SK-N-MC (cell line): ENCODE data around the gene MMP14.
A peak's percentile ranks its signal among the peaks of the same experiment; 100 is the strongest.

Source experiments
- DNase-seq: peaks from one replicate; pipeline ENCODE4 v3.0.0-alpha.2; 2011; ENCODE audit warnings: low read depth, low spot score
- H3K27ac ChIP-seq: fragments of 200-600 bp; sonication (generic); 2 replicates; pipeline ENCODE4 v1.5.1; 2016; ENCODE audit warnings: mixed run types
- H3K36me3 ChIP-seq: fragments of 200-600 bp; sonication (generic); 2 replicates; pipeline ENCODE4 v1.6.1; 2017; ENCODE audit warnings: antibody characterized with exemption, low read length, mixed read lengths; ENCODE audit not compliant: insufficient read depth
- H3K4me3 ChIP-seq: fragments of 200-600 bp; sonication (generic); 2 replicates; pipeline ENCODE4 v1.5.1; 2016
- H3K9ac ChIP-seq: fragments of 200-600 bp; sonication (generic); 2 replicates; pipeline ENCODE4 v1.8.0; 2017; ENCODE audit warnings: mixed run types, mixed read lengths; ENCODE audit not compliant: insufficient read length
- H3K9me3 ChIP-seq: fragments of 200-600 bp; sonication (generic); 2 replicates; pipeline ENCODE4 v1.6.1; 2017; ENCODE audit warnings: low read depth, mild to moderate bottlenecking, antibody characterized with exemption, low read length, moderate library complexity, mixed read lengths
- EZH2 ChIP-seq: fragments of 200-600 bp; sonication (generic); IDR thresholded peaks from one replicate; pipeline ENCODE4 v1.6.1; 2017; ENCODE audit warnings: antibody characterized with exemption
- FOXP2 ChIP-seq: optimal IDR thresholded peaks from 2 replicates; pipeline ENCODE3; 2011; ENCODE audit warnings: mild to moderate bottlenecking, moderate library complexity; ENCODE audit not compliant: insufficient read depth; ENCODE audit errors: extremely low read length, control extremely low read depth
- POLR2AphosphoS5 ChIP-seq: IDR thresholded peaks from 2 replicates; pipeline ENCODE4 v1.6.1; 2012; ENCODE audit warnings: mild to moderate bottlenecking, low read depth, low read length, borderline replicate concordance

The MMP14 gene

GRCh38 chr14:22883173-22883976 lies 47.0 kb downstream of the MMP14 start, which contains the start of gene REM2:
TSS of gene REM2 (plus strand) at chr14:22883222. CDS start at chr14:22883288, 66 bp downstream.
- TF ChIP-seq POLR2AphosphoS5, result no peak
- no peak for TF ChIP-seq FOXP2
- no peak for TF ChIP-seq EZH2
- Histone ChIP-seq H3K4me3 (no peak within 1 kb of the TSS), H3K9ac (peak within 1 kb of the TSS; percentile 33), H3K9me3 (no peaks in the 10 kb centered on the region), H3K36me3 (no peaks in the 10 kb centered on the region), H3K27ac (no peak within 1 kb of the TSS)
- no peak for DNase-seq

DNA sequence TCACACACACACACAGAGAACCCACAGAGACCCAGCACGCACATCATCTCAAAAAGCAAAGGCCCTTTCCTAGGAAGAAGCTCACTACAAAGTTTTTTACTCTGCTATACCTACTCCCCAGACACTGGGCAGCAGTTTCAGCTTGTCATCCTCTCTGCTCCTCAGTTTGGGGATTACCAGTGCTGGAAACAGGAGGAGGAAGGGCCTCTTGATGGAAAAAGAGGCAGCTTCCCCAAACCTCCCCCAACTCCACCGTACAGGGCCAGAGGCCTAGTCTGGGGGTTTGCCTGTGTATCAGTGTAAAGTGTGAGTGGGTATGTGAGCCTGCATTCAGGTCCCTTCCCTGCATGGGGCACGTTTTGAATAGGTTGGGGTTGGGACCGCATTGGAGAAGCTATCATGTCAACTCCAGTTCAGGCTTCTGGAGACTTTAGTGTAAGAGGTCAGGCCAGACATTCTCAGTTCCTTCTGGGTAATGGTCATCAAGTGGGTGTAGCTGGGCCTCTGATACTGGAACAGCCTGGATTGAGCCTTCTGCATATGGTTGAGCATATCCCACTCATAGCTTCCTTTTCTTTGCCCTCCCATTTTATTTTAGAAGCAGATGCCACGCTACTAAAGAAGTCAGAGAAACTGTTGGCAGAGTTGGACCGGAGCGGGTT lies 47.8 kb downstream of the MMP14 start:
- Histone ChIP-seq H3K9me3 (no peaks in the 10 kb centered on the region), H3K27ac (no peak overlapping the region), H3K4me3 (no peak overlapping the region), H3K9ac (no peak overlapping the region), H3K36me3 (no peaks in the 10 kb centered on the region)
- TF ChIP-seq EZH2 (no peak), POLR2AphosphoS5 (no peak), FOXP2 (no peak)
- no peak for DNase-seq

GRCh38 chr14:22884738-22885523 lies 48.5 kb downstream of the MMP14 start:
- no peak overlapping the region for H3K9ac ChIP-seq
- DNase-seq, result no peak
- no peak for TF ChIP-seq FOXP2
- TF ChIP-seq EZH2, result no peak
- TF ChIP-seq POLR2AphosphoS5, result no peak

GRCh38 chr14:22885975-22886374 lies 49.6 kb downstream of the MMP14 start:
- Histone ChIP-seq H3K27ac (no peak overlapping the region), H3K9ac (no peak overlapping the region), H3K4me3 (no peak overlapping the region), H3K9me3 (no peaks in the 10 kb centered on the region), H3K36me3 (no peaks in the 10 kb centered on the region)
- no peak for DNase-seq
- TF ChIP-seq EZH2, result no peak
- no peak for TF ChIP-seq POLR2AphosphoS5
- no peak for TF ChIP-seq FOXP2

More at GRCh38 chr14:22884738-22885523, 48.5 kb downstream of the MMP14 start:
- H3K36me3 ChIP-seq, result no peaks in the 10 kb centered on the region
- no peak overlapping the region for H3K4me3 ChIP-seq
- no peaks in the 10 kb centered on the region for H3K9me3 ChIP-seq
- H3K27ac ChIP-seq, result no peak overlapping the region

- no peak for DNase-seq
- Histone ChIP-seq H3K36me3 (no peaks in the 10 kb centered on the region), H3K27ac (no peak overlapping the region), H3K4me3 (no peak overlapping the region), H3K9me3 (no peaks in the 10 kb centered on the region), H3K9ac (no peak overlapping the region)
- TF ChIP-seq EZH2 (no peak), FOXP2 (no peak), POLR2AphosphoS5 (no peak)
These were observed 50.3 kb downstream of the MMP14 start for GRCh38 chr14:22886500-22887259.

GRCh38 chr14:22887260-22887989 lies 51.0 kb downstream of the MMP14 start:
- Histone ChIP-seq H3K9me3 (no peaks in the 10 kb centered on the region), H3K27ac (no peak overlapping the region), H3K4me3 (no peak overlapping the region), H3K36me3 (no peaks in the 10 kb centered on the region), H3K9ac (no peak overlapping the region)
- TF ChIP-seq POLR2AphosphoS5 (no peak), EZH2 (no peak), FOXP2 (no peak)
- DNase-seq, result no peak

DNA sequence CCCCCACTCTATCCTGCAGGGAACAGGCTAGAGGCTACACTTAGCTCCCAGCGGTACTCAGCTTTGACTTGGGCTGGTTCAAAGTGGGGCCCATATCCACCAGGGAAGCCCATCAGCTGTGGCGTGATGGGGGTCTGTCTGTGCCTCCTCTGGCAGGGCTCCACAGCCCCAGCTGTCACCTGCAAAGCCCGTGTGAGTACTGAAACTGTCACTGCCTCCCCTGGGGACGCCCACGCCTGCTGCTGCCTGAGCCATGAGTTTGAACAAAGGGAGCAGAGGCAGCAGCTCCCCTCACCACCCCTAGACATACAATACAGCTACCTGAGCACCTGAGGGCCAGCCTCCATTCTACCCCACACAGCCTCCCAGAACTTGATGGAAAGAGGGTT lies 51.6 kb downstream of the MMP14 start:
- H3K4me3 ChIP-seq, result no peak overlapping the region
- no peak overlapping the region for H3K27ac ChIP-seq
- no peaks in the 10 kb centered on the region for H3K36me3 ChIP-seq
- no peak for DNase-seq
- no peaks in the 10 kb centered on the region for H3K9me3 ChIP-seq
- TF ChIP-seq EZH2 (no peak), FOXP2 (no peak), POLR2AphosphoS5 (no peak)
- no peak overlapping the region for H3K9ac ChIP-seq

DNA sequence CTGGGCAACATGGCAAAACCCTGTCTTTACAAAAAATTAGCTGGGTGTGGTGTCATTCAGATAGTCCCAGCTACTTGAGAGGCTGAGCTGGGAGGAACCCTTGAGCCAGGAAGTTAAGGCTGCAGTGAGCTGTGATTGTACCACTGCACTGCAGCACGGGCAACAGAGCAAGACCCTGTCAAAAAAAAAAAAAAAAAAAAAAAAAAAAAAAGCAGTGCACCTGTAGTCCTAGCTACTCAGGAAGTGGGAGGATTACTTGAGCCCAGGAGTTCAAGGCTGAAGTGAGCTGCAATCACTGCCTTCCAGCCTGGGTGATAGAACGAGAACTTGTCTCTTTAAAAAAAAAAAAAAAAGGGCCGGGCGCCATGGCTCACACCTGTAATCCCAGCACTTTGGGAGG lies 52.3 kb downstream of the MMP14 start:
- Histone ChIP-seq H3K9me3 (no peaks in the 10 kb centered on the region), H3K4me3 (no peak overlapping the region), H3K9ac (no peak overlapping the region), H3K27ac (no peak overlapping the region), H3K36me3 (no peaks in the 10 kb centered on the region)
- TF ChIP-seq FOXP2 (no peak), POLR2AphosphoS5 (no peak)
- DNase-seq, result no peak
